Nephron progenitor cell (in vitro differentiated cells): ENCODE data around the gene LRRC19.

Source experiments
- DNase-seq: peaks from one replicate; pipeline ENCODE4 v3.0.0; 2021
- H3K27ac Mint-ChIP-seq: 2 replicates; pipeline ENCODE4 v1.8.0; 2021; ENCODE audit warnings: mild to moderate bottlenecking, moderate library complexity, mixed read lengths
- H3K27me3 Mint-ChIP-seq: 2 replicates; pipeline ENCODE4 v1.8.0; 2021; ENCODE audit warnings: mild to moderate bottlenecking, low read depth, mixed read lengths; ENCODE audit not compliant: poor library complexity
- H3K36me3 Mint-ChIP-seq: 2 replicates; pipeline ENCODE4 v1.8.0; 2021; ENCODE audit warnings: low read depth, mixed read lengths
- H3K4me1 Mint-ChIP-seq: 2 replicates; pipeline ENCODE4 v1.8.0; 2021; ENCODE audit warnings: mixed read lengths
- H3K4me3 Mint-ChIP-seq: 2 replicates; pipeline ENCODE4 v1.8.0; 2021; ENCODE audit warnings: mild to moderate bottlenecking, moderate library complexity, mixed read lengths
- H3K9me3 Mint-ChIP-seq: 2 replicates; pipeline ENCODE4 v1.8.0; 2021; ENCODE audit warnings: mild to moderate bottlenecking, moderate library complexity, mixed read lengths
- TF ChIP-seq, protein P1 (sequence below): fragments of 200-600 bp; sonication (generic); IDR thresholded peaks from 2 replicates; pipeline ENCODE4 v1.5.0; 2021; ENCODE audit warnings: antibody characterized with exemption

The LRRC19 gene

DNA sequence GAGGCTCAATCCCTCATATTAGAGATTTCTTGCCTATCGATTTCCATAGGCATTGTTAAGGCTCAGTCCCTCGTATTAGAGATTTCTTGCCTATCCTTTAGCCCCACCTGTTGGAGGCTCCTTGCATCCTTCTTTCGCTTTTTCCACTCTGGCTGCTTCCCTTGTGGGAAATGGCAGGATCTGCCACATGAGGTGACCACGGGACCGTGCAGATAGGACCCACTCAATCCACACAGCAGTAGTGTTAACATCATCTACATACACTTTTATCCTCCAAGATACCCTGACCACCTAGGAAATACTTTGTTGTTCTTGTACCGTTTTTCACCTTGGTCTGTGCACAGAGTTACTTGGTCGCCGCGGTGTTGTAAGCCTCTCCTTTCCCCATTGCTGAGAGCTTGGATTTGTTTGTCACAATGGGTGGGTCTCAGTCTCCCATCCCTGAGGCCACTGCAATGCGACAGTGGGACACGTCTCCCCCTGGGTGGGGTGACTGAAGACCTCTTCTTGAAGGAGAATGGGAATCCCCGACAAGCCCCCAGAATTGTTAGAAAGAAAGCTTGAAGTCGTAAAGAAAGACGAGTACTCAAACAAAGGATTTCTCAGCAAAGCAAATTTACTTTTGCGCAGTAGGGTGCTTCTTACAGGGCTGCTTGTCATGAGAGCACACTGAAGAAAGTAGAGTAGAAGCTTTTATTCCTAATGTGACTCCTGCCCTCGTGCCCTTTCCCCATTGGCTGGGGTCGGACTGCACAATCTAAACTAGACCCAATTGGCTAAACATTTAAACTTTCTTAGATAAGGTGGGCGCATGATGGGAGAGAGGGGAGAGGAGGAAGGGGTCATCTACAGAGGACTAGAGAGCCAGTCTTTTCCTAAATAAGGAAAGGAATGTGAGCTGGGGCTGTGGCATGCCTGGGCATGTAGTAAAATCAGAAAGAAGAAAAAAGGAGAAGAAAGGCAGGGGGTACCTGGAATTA lies 29.5 kb downstream of the LRRC19 start:
- Mint-ChIP-seq H3K27me3 (peaks cover 2% of the 10 kb centered on the region), H3K4me1 (peaks cover 25% of the 10 kb centered on the region), H3K9me3 (no peaks in the 10 kb centered on the region), H3K4me3 (peak overlapping the region; percentile 66), H3K27ac (peak overlapping the region; percentile 94), H3K36me3 (peaks cover 30% of the 10 kb centered on the region)
- TF ChIP-seq, protein P1, sequence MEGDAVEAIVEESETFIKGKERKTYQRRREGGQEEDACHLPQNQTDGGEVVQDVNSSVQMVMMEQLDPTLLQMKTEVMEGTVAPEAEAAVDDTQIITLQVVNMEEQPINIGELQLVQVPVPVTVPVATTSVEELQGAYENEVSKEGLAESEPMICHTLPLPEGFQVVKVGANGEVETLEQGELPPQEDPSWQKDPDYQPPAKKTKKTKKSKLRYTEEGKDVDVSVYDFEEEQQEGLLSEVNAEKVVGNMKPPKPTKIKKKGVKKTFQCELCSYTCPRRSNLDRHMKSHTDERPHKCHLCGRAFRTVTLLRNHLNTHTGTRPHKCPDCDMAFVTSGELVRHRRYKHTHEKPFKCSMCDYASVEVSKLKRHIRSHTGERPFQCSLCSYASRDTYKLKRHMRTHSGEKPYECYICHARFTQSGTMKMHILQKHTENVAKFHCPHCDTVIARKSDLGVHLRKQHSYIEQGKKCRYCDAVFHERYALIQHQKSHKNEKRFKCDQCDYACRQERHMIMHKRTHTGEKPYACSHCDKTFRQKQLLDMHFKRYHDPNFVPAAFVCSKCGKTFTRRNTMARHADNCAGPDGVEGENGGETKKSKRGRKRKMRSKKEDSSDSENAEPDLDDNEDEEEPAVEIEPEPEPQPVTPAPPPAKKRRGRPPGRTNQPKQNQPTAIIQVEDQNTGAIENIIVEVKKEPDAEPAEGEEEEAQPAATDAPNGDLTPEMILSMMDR, result peak; percentile 55
- peak; percentile 27 for DNase-seq

DNA sequence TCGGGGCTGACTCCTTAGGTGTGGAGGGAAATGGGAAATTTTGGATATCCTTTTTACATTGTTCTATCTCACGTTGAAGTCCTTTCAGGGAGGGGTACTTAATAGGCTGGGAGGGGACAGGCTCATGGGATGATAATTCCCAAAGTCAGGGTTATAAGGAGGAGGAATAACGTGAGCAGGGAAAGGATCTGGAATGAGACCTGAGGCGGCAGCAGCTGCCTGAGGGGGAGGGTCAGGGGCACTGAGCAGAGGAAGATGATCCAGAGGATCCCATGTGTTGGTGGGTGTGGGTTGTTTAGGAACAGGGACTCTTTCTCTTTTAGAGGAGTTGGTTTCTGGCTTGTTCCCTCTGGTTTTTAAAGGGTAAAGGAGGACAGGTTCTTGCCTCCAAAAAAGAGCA lies 30.5 kb downstream of the LRRC19 start:
- Mint-ChIP-seq H3K4me1 (peaks cover 25% of the 10 kb centered on the region), H3K27me3 (peaks cover 2% of the 10 kb centered on the region), H3K9me3 (peaks cover 2% of the 10 kb centered on the region), H3K27ac (peak overlapping the region; percentile 89), H3K4me3 (peak overlapping the region; percentile 51), H3K36me3 (peaks cover 30% of the 10 kb centered on the region)
- TF ChIP-seq, protein P1, result no peak
- no peak for DNase-seq

DNA sequence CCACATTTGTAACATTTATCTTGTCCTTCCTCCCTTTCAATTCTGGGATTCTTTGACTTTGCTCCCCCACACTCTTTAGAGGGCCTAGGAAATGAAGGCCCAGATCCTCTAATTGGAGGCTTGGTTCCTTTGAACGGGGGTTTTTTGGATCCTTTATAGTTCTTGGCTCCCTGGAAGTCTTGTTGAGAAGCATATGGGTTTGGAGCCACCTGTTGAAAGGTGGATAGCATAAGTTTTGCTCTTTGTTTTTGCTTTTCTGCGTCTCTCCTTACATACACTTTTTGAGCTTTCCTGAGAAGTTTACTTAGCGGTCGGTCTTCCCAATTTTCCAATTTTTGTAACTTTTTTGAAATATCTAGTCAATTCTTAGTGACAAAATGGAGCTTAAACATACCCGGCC lies 31.5 kb downstream of the LRRC19 start:
- H3K4me1 Mint-ChIP-seq, result peaks cover 25% of the 10 kb centered on the region
- no peak overlapping the region for H3K4me3 Mint-ChIP-seq
- no peak overlapping the region for H3K27ac Mint-ChIP-seq
- peaks cover 7% of the 10 kb centered on the region for H3K9me3 Mint-ChIP-seq
- TF ChIP-seq, protein P1, result no peak
- H3K36me3 Mint-ChIP-seq, result peaks cover 39% of the 10 kb centered on the region
- DNase-seq, result no peak
- H3K27me3 Mint-ChIP-seq, result peaks cover 2% of the 10 kb centered on the region

DNA sequence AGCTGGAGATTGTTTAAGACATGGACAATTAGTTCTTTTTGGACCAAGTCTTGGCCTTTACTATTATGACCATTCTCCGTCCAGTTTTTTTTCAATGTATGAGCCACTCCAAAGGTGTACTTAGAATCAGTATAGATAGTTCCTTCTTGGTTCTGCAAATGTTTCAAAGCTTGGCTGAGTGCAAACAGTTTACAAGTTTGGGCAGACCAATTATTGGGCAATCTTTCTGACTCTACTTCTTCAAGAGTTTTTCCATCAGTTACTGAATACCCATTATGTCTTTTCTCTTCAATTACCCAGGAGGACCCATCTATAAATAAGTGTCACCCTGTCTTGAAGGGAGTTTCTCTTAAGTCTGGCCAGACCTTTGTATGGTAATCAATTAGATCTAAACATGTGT lies 33.8 kb downstream of the LRRC19 start:
- DNase-seq, result no peak
- Mint-ChIP-seq H3K4me3 (no peak overlapping the region), H3K9me3 (peaks cover 22% of the 10 kb centered on the region), H3K27ac (no peak overlapping the region), H3K4me1 (peaks cover 24% of the 10 kb centered on the region), H3K27me3 (peaks cover 3% of the 10 kb centered on the region), H3K36me3 (peaks cover 60% of the 10 kb centered on the region)
- TF ChIP-seq, protein P1, result no peak

GRCh38 chr9:26956860-26957233 lies 48.6 kb downstream of the LRRC19 start:
- no peaks in the 10 kb centered on the region for H3K9me3 Mint-ChIP-seq
- H3K27ac Mint-ChIP-seq, result peak overlapping the region; percentile 99
- H3K4me1 Mint-ChIP-seq, result peaks cover 34% of the 10 kb centered on the region
- DNase-seq, result no peak
- H3K27me3 Mint-ChIP-seq, result peaks cover 3% of the 10 kb centered on the region
- H3K4me3 Mint-ChIP-seq, result peak overlapping the region; percentile 93
- H3K36me3 Mint-ChIP-seq, result peaks cover 20% of the 10 kb centered on the region
- TF ChIP-seq, protein P1, result no peak
